Ishikawa (cell line): ENCODE data around the gene ELOVL6.

Experiments
- CEBPB ChIP-seq: IDR thresholded peaks from 2 replicates; pipeline ENCODE4 v1.6.1; 2012
- CREB1 ChIP-seq: IDR thresholded peaks from 2 replicates; pipeline ENCODE4 v1.6.1; 2012; ENCODE audit warnings: low read depth
- EGR1 ChIP-seq: IDR thresholded peaks from 2 replicates; pipeline ENCODE4 v1.6.1; 2012
- EP300 ChIP-seq: IDR thresholded peaks from 2 replicates; pipeline ENCODE4 v1.6.1; 2012; ENCODE audit warnings: borderline replicate concordance
- FOXM1 ChIP-seq: IDR thresholded peaks from 2 replicates; pipeline ENCODE4 v1.6.1; 2012; ENCODE audit warnings: low read depth, borderline replicate concordance
- MAX ChIP-seq: IDR thresholded peaks from 2 replicates; pipeline ENCODE4 v1.6.1; 2012
- NFIC ChIP-seq: IDR thresholded peaks from 2 replicates; pipeline ENCODE4 v1.6.1; 2012
- RAD21 ChIP-seq: IDR thresholded peaks from 2 replicates; pipeline ENCODE4 v1.6.1; 2012; ENCODE audit warnings: low read depth
- TAF1 ChIP-seq: IDR thresholded peaks from 2 replicates; pipeline ENCODE4 v1.6.1; 2012; ENCODE audit warnings: low read depth, mild to moderate bottlenecking
- TCF12 ChIP-seq: IDR thresholded peaks from 2 replicates; pipeline ENCODE4 v1.6.1; 2012; ENCODE audit warnings: low read depth
- TEAD4 ChIP-seq: IDR thresholded peaks from 2 replicates; pipeline ENCODE4 v1.6.1; 2012
- YY1 ChIP-seq: IDR thresholded peaks from 2 replicates; pipeline ENCODE4 v1.6.1; 2012; ENCODE audit warnings: low read depth
- ZBTB7A ChIP-seq: IDR thresholded peaks from 2 replicates; pipeline ENCODE4 v1.6.1; 2012; ENCODE audit warnings: low read depth
- TF ChIP-seq, protein P1 (sequence below): IDR thresholded peaks from 2 replicates; pipeline ENCODE4 v1.6.1; 2012
- TF ChIP-seq, protein P2 (sequence below): IDR thresholded peaks from 2 replicates; pipeline ENCODE4 v1.6.1; 2012; ENCODE audit warnings: low read depth, mild to moderate bottlenecking

ELOVL6 gene

GRCh38 chr4:110193822-110194761, 4.3 kb downstream of the ELOVL6 start:
- TF ChIP-seq TEAD4 = no peak
- TF ChIP-seq CREB1 = peak; percentile 20; the same call in 1 of the 2 replicates
- TF ChIP-seq TCF12 = 0 out of 2 replicates have a peak, but pooled peaks have one; percentile 15
- TF ChIP-seq, protein P1, sequence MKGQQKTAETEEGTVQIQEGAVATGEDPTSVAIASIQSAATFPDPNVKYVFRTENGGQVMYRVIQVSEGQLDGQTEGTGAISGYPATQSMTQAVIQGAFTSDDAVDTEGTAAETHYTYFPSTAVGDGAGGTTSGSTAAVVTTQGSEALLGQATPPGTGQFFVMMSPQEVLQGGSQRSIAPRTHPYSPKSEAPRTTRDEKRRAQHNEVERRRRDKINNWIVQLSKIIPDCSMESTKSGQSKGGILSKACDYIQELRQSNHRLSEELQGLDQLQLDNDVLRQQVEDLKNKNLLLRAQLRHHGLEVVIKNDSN = peak; percentile 54; the same call in 1 of the 2 replicates
- TF ChIP-seq TAF1 = peak; percentile 56; the same call in 1 of the 2 replicates

- no peak for TF ChIP-seq NFIC
- TF ChIP-seq FOXM1 = no peak
- no peak for TF ChIP-seq TAF1
- TF ChIP-seq RAD21 = no peak
- TF ChIP-seq MAX = no peak
- TF ChIP-seq EGR1 = no peak
- TF ChIP-seq, protein P1 = no peak
- TF ChIP-seq, protein P2, sequence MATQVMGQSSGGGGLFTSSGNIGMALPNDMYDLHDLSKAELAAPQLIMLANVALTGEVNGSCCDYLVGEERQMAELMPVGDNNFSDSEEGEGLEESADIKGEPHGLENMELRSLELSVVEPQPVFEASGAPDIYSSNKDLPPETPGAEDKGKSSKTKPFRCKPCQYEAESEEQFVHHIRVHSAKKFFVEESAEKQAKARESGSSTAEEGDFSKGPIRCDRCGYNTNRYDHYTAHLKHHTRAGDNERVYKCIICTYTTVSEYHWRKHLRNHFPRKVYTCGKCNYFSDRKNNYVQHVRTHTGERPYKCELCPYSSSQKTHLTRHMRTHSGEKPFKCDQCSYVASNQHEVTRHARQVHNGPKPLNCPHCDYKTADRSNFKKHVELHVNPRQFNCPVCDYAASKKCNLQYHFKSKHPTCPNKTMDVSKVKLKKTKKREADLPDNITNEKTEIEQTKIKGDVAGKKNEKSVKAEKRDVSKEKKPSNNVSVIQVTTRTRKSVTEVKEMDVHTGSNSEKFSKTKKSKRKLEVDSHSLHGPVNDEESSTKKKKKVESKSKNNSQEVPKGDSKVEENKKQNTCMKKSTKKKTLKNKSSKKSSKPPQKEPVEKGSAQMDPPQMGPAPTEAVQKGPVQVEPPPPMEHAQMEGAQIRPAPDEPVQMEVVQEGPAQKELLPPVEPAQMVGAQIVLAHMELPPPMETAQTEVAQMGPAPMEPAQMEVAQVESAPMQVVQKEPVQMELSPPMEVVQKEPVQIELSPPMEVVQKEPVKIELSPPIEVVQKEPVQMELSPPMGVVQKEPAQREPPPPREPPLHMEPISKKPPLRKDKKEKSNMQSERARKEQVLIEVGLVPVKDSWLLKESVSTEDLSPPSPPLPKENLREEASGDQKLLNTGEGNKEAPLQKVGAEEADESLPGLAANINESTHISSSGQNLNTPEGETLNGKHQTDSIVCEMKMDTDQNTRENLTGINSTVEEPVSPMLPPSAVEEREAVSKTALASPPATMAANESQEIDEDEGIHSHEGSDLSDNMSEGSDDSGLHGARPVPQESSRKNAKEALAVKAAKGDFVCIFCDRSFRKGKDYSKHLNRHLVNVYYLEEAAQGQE = no peak
- no peak for TF ChIP-seq YY1
Measured at GRCh38 chr4:110190249-110190648, 8.2 kb downstream of the ELOVL6 start.

GRCh38 chr4:110188113-110188512, 10.3 kb downstream of the ELOVL6 start:
- TF ChIP-seq TCF12 (no peak), EP300 (no peak), NFIC (no peak), YY1 (no peak), ZBTB7A (no peak)
- TF ChIP-seq, protein P2 = no peak

DNA sequence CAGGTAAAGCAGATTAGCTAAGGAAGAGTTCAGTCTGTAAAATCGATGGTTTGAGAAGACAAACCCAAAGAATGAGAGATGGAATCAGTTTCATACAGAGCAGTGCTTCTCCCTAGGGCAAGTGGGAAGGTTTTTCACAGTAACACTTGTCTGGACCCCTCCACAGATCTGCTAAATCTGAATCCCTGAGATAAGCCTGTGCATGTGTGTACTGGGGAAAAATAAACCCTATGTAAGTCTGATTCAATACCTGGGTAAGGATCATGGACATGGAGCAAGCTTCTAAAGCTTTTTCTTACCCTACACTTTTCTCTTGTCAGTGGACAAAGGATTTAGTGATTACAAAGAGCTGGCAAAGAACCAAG, 13.6 kb downstream of the ELOVL6 start:
- TF ChIP-seq TEAD4 (no peak), MAX (no peak), EP300 (no peak), RAD21 (no peak), YY1 (no peak), TCF12 (no peak), FOXM1 (no peak), CEBPB (no peak), NFIC (no peak), CREB1 (no peak), ZBTB7A (no peak), TAF1 (no peak)
- TF ChIP-seq, protein P2 = no peak
- TF ChIP-seq, protein P1 = no peak
